Measurements from ENCODE around the gene MON1B. TPM values are rescaled to one million over a fixed set of nuclear protein-coding genes. Genes with fewer than 3 reads are reported as not detected.
A peak's percentile ranks its signal among the peaks of the same experiment; 100 is the strongest.
"Not testable (repeated sequence)": the region's sequence is repeated elsewhere in the genome, so short reads cannot be mapped to it uniquely, and the experiment has no call there.

Gene MON1B
- total and polyA plus RNA-seq, 3 experiments from 2014 or later = 55.0 to 60.2 (median 59.5) TPM

DNA sequence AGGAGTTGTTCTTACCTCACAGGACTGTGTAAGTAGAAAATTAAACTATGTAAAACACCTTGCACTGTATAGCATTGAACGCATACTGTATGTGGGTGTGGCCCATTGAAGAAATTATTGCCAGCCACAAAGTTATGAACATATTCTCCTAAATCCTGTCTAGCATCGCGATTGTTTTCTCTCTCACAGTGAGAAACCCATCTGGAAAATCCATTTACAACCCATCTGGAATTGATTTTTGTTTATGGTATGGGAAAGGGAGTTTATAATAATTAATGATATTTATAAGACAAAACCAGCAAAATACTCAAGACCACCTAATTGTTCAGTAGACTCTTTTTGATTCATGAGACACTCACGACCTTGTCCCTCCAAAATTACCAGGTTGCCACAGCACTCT lies 22.1 kb upstream of the MON1B start:
- Mint-ChIP-seq H3K4me3 (no peak overlapping the region), H3K27ac (no peak overlapping the region), H3K9me3 (no peaks in the 10 kb centered on the region), H3K4me1 (no peaks in the 10 kb centered on the region), H3K27me3 (peaks cover 16 to 53% of the 10 kb centered on the region in 2 donors), H3K36me3 (no peaks in the 10 kb centered on the region)
- DNase-seq = no peak
- Histone ChIP-seq H3K27me3 (ENCODE audit: insufficient read depth, low read length, poor library complexity, severe bottlenecking) (peaks cover 10% of the 10 kb centered on the region), H3K9me3 (ENCODE audit: low read length) (no peaks in the 10 kb centered on the region), H3K4me3 (ENCODE audit: low read length) (no peak overlapping the region), H3K27ac (ENCODE audit: low read depth, low read length) (no peak overlapping the region), H3K36me3 (ENCODE audit: insufficient read depth, low read length) (no peaks in the 10 kb centered on the region), H3K4me1 (ENCODE audit: insufficient read depth, low read length) (no peaks in the 10 kb centered on the region)
- CTCF ChIA-PET = interaction anchor here (1.0 to 1.2 kb wide), 2 partner anchors 9 to 26 kb away, joined by 3 to 5 read pairs; no protein-coding TSS in a partner anchor
- POLR2A ChIA-PET = no interaction called here

DNA sequence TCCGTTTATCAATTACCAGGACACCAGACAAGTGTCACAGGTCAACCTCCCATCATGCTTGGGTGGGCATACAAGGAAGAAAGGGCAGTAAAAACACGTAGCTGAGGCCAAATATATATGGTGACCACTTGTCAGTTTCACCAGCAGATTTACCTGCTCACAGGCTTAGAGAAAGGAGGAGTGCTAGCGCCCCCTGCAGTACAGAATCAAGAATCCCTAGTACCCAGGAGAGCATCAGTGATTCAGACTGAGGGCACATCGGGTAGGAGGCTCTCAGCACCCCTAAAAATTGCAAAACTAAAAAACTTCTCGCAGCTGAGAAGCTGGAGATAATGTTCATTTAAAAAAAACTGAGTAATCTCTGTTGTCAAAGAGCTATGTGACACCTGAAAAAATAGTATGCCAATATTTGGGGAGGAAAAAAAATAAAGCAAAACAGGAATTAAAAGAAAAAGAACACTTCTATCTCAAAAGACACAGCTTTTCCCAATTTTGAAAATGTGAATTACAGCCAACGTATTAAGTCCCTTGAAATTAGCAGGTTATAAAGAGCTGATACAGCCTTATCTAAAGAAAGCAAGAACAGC lies 21.2 kb upstream of the MON1B start:
- Histone ChIP-seq H3K27ac (ENCODE audit: low read depth, low read length) (no peak overlapping the region), H3K4me3 (ENCODE audit: low read length) (no peak overlapping the region), H3K27me3 (ENCODE audit: insufficient read depth, low read length, poor library complexity, severe bottlenecking) (peaks cover 10% of the 10 kb centered on the region), H3K36me3 (ENCODE audit: insufficient read depth, low read length) (no peaks in the 10 kb centered on the region), H3K4me1 (ENCODE audit: insufficient read depth, low read length) (no peaks in the 10 kb centered on the region), H3K9me3 (ENCODE audit: low read length) (no peaks in the 10 kb centered on the region)
- ChIA-PET POLR2A (interaction anchor here (0.5 kb wide), 1 partner anchor 42 kb away, joined by 6 read pairs; no protein-coding TSS in a partner anchor), CTCF (interaction anchor here (1.0 to 1.2 kb wide), 3 partner anchors 10 to 27 kb away, joined by 3 to 5 read pairs (median 3); no protein-coding TSS in a partner anchor)
- Mint-ChIP-seq H3K36me3 (no peaks in the 10 kb centered on the region), H3K4me3 (no peak overlapping the region), H3K4me1 (no peaks in the 10 kb centered on the region), H3K27me3 (peaks cover 12 to 57% of the 10 kb centered on the region in 2 donors), H3K27ac (no peak overlapping the region), H3K9me3 (no peaks in the 10 kb centered on the region)
- peak in 1 of 5 donors; percentile 11 for DNase-seq

DNA sequence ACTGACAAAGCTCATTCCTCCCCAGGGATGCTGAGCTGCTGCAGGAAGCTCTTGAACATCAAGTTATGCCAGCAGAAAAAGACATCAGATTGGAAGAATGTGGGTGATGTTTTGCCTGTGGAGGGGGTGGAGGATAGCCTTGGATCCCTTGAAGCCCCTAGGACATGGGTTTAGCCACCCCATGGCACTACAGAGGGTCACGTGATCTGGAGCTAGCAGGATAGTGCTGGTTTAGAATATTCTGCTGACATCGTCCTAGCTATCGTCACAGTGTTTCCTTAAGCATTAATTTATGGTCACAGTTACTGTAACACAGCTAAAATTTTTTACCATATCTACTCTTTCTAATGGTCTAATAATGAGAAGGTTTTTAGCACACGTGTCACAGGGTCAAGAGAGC lies 20.2 kb upstream of the MON1B start:
- Mint-ChIP-seq H3K27ac (no peak overlapping the region), H3K4me3 (no peak overlapping the region), H3K4me1 (no peaks in the 10 kb centered on the region), H3K27me3 (peaks cover 12 to 54% of the 10 kb centered on the region in 2 donors), H3K36me3 (no peaks in the 10 kb centered on the region), H3K9me3 (no peaks in the 10 kb centered on the region)
- ChIA-PET CTCF (interaction anchor here (1.0 to 2.1 kb wide), 7 partner anchors 8 to 1387 kb away, joined by 3 to 10 read pairs (median 3); no protein-coding TSS in a partner anchor), POLR2A (no interaction called here)
- Histone ChIP-seq H3K27ac (ENCODE audit: low read depth, low read length) (no peak overlapping the region), H3K36me3 (ENCODE audit: insufficient read depth, low read length) (no peaks in the 10 kb centered on the region), H3K4me1 (ENCODE audit: insufficient read depth, low read length) (no peaks in the 10 kb centered on the region), H3K27me3 (ENCODE audit: insufficient read depth, low read length, poor library complexity, severe bottlenecking) (peaks cover 10% of the 10 kb centered on the region), H3K9me3 (ENCODE audit: low read length) (no peaks in the 10 kb centered on the region), H3K4me3 (ENCODE audit: low read length) (no peak overlapping the region)
- DNase-seq = no peak

DNA sequence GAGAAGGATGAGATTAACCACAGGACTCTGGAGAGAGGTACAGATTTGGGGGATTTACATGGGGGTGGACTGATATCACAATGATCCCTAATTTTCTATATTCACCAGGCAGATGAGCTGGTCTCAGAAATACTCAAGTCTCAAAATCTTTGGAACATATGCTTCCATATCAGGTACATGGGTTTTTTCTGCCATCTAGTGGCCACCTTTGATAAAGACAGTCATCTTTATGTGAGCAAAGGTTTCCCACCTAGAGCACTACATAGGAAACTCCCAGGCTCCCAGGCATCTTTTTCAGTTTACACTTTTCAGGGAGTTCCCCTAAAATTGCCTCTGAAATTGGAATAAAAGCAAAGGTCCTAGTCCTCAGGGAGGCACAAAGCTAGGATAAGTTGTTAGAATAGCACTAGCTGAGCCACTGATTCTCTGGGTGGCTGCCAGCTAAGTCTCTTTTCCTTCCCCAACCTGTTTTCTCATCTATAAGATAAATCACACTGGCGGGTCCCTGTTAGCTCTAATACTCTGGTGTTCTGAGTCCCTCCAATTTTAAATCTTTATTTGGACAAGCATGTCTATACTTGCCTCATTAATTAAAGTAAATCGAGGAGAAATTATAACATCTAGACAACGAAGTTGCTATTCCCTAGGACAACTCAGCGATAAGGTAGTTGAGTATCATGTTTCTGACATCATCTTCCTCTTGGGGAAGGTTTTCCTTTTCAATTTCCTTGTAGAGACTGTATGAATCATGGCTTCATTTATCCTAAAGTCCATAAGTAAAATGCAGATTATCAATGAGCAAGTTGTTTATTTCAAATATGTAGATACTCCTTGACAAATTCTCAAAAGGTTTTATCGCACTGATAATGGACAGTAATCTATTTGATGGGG lies 19.0 kb upstream of the MON1B start:
- ChIA-PET CTCF (interaction anchor here (1.0 to 2.1 kb wide), 8 partner anchors 9 to 1389 kb away, joined by 3 to 10 read pairs (median 3); no protein-coding TSS in a partner anchor), POLR2A (no interaction called here)
- Histone ChIP-seq H3K27ac (ENCODE audit: low read depth, low read length) (no peak overlapping the region), H3K9me3 (ENCODE audit: low read length) (no peaks in the 10 kb centered on the region), H3K4me1 (ENCODE audit: insufficient read depth, low read length) (no peaks in the 10 kb centered on the region), H3K4me3 (ENCODE audit: low read length) (no peak overlapping the region), H3K27me3 (ENCODE audit: insufficient read depth, low read length, poor library complexity, severe bottlenecking) (peaks cover 10% of the 10 kb centered on the region), H3K36me3 (ENCODE audit: insufficient read depth, low read length) (no peaks in the 10 kb centered on the region)
- Mint-ChIP-seq H3K4me1 (no peaks in the 10 kb centered on the region), H3K4me3 (no peak overlapping the region), H3K9me3 (no peaks in the 10 kb centered on the region), H3K36me3 (no peaks in the 10 kb centered on the region), H3K27ac (peak overlapping the region in 1 of 8 donors; percentile 10), H3K27me3 (peaks cover 12 to 56% of the 10 kb centered on the region in 2 donors)
- peak in 2 of 5 donors; percentile 23 to 27 for DNase-seq

DNA sequence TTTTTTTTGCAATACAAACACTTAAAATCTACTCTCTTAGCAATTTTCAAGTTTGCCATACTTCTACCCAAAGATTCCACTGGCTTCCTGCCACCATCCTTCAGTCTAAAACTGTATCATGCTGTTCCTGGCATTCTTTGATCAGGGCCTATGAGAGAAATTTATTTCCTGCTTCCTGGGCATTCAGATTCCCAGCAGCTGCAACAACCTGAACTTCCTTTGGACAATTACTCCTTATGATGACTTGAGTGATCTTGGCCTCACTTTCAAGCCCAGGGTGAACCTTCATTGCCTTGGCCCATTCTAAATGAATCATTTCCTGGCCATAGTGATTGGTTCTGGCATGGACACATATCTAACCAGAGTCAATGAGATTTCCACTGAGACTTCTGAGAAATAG lies 18.0 kb upstream of the MON1B start:
- DNase-seq = no peak
- H3K27ac Mint-ChIP-seq = peak overlapping the region in 1 of 8 donors; percentile 4
- H3K27me3 ChIP-seq (ENCODE audit: insufficient read depth, low read length, poor library complexity, severe bottlenecking) = peaks cover 10% of the 10 kb centered on the region
- H3K4me3 ChIP-seq (ENCODE audit: low read length) = no peak overlapping the region
- H3K4me1 ChIP-seq (ENCODE audit: insufficient read depth, low read length) = no peaks in the 10 kb centered on the region
- H3K4me1 Mint-ChIP-seq = no peaks in the 10 kb centered on the region
- no peak overlapping the region for H3K4me3 Mint-ChIP-seq
- no peaks in the 10 kb centered on the region for H3K36me3 ChIP-seq (ENCODE audit: insufficient read depth, low read length)
- POLR2A ChIA-PET = no interaction called here
- peaks cover 12 to 55% of the 10 kb centered on the region in 2 donors for H3K27me3 Mint-ChIP-seq
- no peaks in the 10 kb centered on the region for H3K9me3 ChIP-seq (ENCODE audit: low read length)
- CTCF ChIA-PET = no interaction called here
- H3K36me3 Mint-ChIP-seq = no peaks in the 10 kb centered on the region
- H3K9me3 Mint-ChIP-seq = no peaks in the 10 kb centered on the region
- H3K27ac ChIP-seq (ENCODE audit: low read depth, low read length) = no peak overlapping the region

DNA sequence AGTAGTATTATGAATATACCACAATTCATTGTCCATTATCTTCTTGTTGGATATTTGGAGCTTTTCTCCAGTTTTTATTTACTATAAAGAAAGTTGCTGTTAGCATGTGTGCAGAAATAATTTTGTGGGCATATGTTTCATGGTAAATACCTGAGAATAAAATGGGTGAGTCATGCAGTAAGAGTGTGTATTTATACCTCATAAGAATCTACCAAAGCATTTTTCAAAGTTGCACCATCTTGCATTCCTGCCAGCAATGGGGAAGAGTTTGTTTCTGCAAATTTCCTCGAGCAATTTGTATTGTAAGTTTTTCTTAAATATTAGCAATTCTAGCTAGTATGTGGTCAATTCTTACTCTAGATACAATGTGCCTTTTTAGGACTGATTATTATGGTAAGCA lies 7.9 kb upstream of the MON1B start:
- H3K4me1 ChIP-seq (ENCODE audit: insufficient read depth, low read length) = no peaks in the 10 kb centered on the region
- POLR2A ChIA-PET = no interaction called here

DNA sequence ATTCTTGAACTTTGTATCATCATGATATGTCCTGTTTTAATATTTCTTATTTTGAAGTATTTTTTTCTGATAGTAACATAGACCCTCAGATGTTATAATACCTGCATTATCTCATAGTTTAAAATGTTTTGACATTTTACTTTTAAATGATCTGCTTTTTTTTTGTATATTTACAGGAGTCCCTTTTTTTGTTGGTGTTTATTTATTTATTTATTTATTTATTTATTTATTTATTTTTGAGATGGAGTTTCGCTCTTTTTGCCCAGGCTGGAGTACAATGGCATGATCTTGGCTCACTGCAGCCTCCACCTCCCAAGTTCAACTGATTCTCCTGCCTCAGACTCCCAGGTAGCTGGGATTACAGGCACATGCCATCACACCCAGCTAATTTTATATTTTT lies 4.7 kb upstream of the MON1B start:
- not testable (repeated sequence) for H3K4me3 Mint-ChIP-seq
- H3K4me1 Mint-ChIP-seq = peaks cover 10 to 21% (median 16%) of the 10 kb centered on the region in 3 donors

More for the DNA sequence above, 7.9 kb upstream of the MON1B start:
- Mint-ChIP-seq H3K4me3 (no peak overlapping the region), H3K4me1 (no peaks in the 10 kb centered on the region), H3K27me3 (peaks cover 6 to 27% of the 10 kb centered on the region in 2 donors), H3K9me3 (no peaks in the 10 kb centered on the region), H3K36me3 (peaks cover 0 to 3% (median 2%) of the 10 kb centered on the region in 3 donors), H3K27ac (no peak overlapping the region)
- CTCF ChIA-PET = interaction anchor here (1.2 kb wide), 1 partner anchor 11 kb away, joined by 3 read pairs; no protein-coding TSS in a partner anchor
- Histone ChIP-seq H3K36me3 (ENCODE audit: insufficient read depth, low read length) (no peaks in the 10 kb centered on the region), H3K9me3 (ENCODE audit: low read length) (no peaks in the 10 kb centered on the region), H3K27me3 (ENCODE audit: insufficient read depth, low read length, poor library complexity, severe bottlenecking) (no peaks in the 10 kb centered on the region), H3K4me3 (ENCODE audit: low read length) (no peak overlapping the region), H3K27ac (ENCODE audit: low read depth, low read length) (no peak overlapping the region)
- DNase-seq = no peak

DNA sequence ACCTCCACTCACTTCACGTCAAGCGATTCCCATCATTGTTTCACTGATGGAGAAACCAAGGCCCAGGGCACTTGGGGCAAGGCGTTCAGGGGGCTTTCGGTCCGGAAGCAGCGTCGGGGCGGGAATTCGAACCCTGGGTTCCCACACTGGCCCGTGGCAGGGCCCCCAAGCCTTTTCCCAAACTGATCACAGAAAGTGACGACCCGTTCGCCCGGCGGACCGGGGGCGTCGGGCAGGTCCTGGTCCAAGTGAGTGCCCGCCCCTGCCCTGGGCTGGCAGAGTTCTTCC lies 856 bp upstream of the MON1B start:
- Mint-ChIP-seq H3K36me3 (peaks cover 9 to 48% (median 13%) of the 10 kb centered on the region in 3 donors), H3K27me3 (peaks cover 3 to 12% of the 10 kb centered on the region in 2 donors), H3K27ac (peak overlapping the region; percentile 98 to 100 (median 99)), H3K4me1 (peaks cover 41 to 50% (median 47%) of the 10 kb centered on the region in 3 donors), H3K4me3 (peak overlapping the region; percentile 94 to 99 (median 99)), H3K9me3 (no peaks in the 10 kb centered on the region)
- POLR2A ChIA-PET = interaction anchor here (0.7 kb wide), 1 partner anchor 1542 kb away, joined by 3 read pairs; no protein-coding TSS in a partner anchor
- CTCF ChIA-PET = no interaction called here
- peaks cover 8% of the 10 kb centered on the region for H3K36me3 ChIP-seq (ENCODE audit: insufficient read depth, low read length)
- no peak for DNase-seq
- H3K4me1 ChIP-seq (ENCODE audit: insufficient read depth, low read length) = peaks cover 24% of the 10 kb centered on the region
- peak overlapping the region; percentile 97 for H3K27ac ChIP-seq (ENCODE audit: low read depth, low read length)
- H3K27me3 ChIP-seq (ENCODE audit: insufficient read depth, low read length, poor library complexity, severe bottlenecking) = no peaks in the 10 kb centered on the region
- no peaks in the 10 kb centered on the region for H3K9me3 ChIP-seq (ENCODE audit: low read length)
- H3K4me3 ChIP-seq (ENCODE audit: low read length) = peak overlapping the region; percentile 97

More for the DNA sequence above, 4.7 kb upstream of the MON1B start:
- H3K27ac ChIP-seq (ENCODE audit: low read depth, low read length); H3K36me3 ChIP-seq (ENCODE audit: insufficient read depth, low read length); H3K27ac Mint-ChIP-seq; POLR2A ChIA-PET; H3K4me1 ChIP-seq (ENCODE audit: insufficient read depth, low read length); H3K27me3 ChIP-seq (ENCODE audit: insufficient read depth, low read length, poor library complexity, severe bottlenecking); H3K9me3 ChIP-seq (ENCODE audit: low read length); H3K4me3 ChIP-seq (ENCODE audit: low read length); CTCF ChIA-PET; DNase-seq; H3K9me3 Mint-ChIP-seq: not testable (repeated sequence)
- Mint-ChIP-seq H3K27me3 (peaks cover 3 to 12% of the 10 kb centered on the region in 2 donors), H3K36me3 (peaks cover 0 to 11% (median 3%) of the 10 kb centered on the region in 3 donors)

Data from CD8-positive, alpha-beta memory T cell (primary cell).